Stimulated activated CD8-positive, alpha-beta memory T cell treated with anti-CD3 and anti-CD28 coated beads, Interleukin-4, amount 100 ng/mL, for 48 hours (primary cell): ENCODE data around the gene CABP4.
A peak's percentile ranks its signal among the peaks of the same experiment; 100 is the strongest.

Experiments
- DNase-seq: peaks from one replicate; pipeline ENCODE4 v3.0.0-alpha.2; 2020

Gene CABP4

DNA sequence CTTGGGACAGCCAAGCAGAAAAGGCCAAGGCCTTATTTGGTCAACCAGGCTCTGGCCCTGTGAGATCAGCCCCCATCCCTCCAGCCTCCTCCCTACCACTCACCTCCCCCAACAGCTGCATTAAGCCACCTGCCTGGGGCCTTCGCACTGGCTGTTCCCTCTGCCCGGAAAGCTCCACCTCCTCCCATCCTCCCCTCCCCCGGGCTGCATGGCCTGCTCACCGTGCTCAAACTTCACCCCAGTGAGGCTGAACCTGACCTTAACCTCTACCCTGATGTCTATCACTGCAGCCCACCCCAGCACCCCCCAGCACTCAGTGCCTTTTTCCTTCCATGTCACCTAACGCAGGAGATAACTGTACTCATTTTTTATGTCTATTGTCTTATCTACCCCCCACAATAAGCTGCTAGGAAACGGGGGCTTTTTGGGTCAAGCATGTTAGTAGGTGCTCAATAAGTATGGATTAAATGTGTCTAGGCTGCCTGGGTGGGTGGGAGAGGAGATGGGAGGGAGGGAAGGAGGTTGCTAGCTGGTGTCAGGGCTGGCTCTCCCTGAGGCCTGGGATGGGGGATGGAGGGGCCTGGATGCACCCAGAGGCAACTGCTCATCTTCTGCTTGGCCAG, 18.6 kb upstream of the CABP4 start:
- DNase-seq, result peak; percentile 87

- peak; percentile 78 for DNase-seq
Measured at GRCh38 chr11:67437082-67437808, 17.9 kb upstream of the CABP4 start, which contains the start of gene PTPRCAP. TSS of gene PTPRCAP (minus strand) at chr11:67437682. CDS start at chr11:67437619, 63 bp downstream.

DNA sequence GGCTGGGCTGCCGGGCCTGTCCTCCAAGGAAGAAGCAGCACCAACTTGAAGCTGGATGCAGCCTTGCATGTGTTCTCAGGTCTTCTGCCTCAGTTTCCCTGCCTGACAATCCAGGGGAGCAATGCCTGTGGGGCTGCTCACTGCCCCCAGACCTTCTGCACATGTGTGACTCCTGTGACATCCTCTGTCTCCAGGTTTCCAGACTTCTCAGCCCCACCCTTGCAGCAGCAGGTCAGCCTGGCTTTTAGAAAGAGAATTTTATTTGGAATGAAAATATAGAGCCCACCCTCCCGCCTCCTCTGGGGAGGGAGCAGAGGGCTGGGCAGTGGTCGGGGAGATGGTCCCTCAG, 17.4 kb upstream of the CABP4 start:
- DNase-seq, result no peak

- peak; percentile 88 for DNase-seq
Measured at GRCh38 chr11:67438158-67438902, 16.8 kb upstream of the CABP4 start.

DNA sequence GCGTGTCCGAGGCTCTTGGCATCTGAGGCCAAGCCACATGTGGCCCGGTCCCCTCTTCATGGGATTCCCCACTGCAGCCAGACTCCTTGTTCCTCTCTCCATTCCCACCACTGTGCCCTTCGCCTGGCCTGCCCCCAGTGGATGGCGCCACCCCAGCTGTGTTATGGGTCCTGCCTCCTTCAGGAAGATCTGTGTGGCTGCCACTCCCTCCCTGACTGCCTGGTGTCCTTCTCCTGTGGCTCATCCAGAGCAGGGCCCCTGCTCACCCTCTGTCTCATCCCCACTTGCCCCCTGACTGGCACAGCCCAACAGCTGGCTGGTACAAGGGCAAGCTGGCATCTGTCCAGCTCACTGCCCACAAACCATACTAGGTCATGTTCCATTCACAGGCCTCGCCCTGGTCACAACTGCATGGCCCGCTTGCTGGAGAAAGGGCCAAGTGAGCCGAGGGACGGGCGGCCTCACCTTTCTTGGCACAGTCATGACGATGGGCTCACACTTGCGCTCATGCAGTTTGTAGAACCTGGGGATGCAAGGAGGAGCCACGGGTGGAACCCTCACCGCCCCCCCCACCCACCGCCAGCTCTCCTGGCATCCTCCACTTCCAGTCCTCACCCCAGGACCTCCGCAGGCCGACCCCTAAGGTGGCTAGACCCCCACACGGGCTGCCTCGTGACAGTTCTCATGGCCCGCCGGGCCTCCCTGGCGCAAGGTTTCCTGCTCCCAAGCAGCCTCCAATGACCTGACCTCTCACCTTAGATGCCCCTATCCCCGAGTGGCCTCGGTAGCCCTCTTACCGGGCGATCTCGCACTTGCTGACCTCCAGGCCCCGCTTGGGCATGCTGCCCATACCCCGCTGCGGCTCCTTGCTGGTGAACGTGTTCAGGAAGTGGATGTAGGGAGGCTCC, 15.6 kb upstream of the CABP4 start:
- DNase-seq, result peak; percentile 67

DNA sequence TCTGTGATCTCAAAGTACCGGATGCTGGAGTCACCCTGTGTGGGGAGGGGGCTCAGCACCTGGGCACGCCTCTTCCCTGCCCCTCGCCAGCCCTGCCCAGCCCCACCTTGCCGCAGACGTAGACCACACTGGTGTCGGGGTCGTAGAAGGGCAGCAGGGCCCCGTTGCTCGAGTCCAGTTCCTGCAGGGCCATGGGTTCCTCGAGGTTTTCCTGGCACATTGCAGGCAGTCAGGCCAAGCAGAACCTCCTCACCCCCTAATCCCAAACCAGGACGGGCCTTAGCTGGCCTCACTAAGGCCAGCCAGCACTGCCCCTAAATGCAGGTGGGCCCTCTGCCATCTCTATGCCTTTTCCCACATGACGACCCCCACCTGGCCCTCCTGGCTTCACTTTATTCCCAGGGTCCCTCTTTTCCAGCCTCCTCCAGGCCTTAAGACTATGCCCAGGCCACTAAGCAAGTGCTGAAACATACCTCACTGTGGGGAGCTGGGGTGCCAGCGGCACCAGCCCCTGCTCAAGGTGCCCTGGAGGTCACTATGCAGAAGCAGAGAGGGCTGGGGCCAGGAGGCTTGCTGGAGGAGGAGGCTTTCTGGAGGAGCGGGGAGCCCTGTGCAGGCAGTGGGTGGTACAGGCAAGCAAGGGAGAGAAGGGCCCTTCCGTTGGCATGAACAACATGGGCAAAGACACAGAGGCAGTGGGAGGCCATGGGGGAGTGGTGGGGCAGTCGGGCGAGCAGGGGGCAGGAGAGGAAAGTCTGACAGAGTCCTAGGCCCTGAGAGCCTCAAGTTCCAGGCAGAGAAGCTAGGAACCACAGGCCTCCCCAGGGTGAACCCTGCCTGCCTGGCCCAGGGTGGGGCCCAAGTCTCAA, 14.7 kb upstream of the CABP4 start:
- DNase-seq, result no peak

GRCh38 chr11:67441098-67441563, 14.0 kb upstream of the CABP4 start:
- no peak for DNase-seq

GRCh38 chr11:67441731-67442351, 13.3 kb upstream of the CABP4 start:
- DNase-seq, result no peak

GRCh38 chr11:67442504-67443404, 12.4 kb upstream of the CABP4 start:
- DNase-seq, result no peak

DNA sequence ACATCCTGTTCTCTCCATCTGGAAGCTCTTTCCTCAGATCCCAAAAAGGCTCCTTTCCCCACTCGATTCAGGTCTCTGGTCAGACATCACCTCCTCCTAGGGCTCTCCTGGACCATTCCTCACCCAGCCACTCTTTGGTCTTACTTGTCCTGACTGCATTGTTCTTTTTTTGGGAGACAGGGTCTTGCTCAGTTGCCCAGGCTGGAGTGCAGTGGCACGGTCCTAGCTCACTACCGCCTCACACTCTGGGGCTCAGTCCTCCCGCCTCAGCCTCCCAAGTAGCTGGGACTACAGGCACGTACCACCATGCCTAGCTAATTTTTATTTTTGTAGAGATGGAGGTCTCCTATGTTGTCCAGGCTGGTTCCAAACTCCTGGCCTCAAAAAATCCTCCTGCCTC, 9.6 kb upstream of the CABP4 start:
- no peak for DNase-seq

DNA sequence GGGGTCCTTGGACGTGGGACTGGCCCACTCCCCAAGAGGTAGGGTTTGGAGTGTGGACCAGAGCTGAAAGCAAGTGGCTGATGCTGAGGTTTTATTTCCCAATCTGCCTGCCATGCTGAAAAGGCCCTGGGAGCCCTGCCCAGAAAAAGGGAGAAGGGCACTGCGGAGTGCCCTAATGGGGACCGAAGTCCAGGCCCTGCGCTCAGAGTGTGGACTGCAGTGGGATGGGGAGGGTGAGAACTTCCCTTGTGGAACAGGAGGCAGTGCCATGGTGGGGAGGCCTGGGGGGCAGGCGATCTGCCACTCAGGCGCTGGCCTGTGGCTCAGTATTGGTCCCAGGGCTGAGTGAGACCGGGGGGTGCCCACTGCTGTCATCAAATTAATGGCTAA, 6.9 kb upstream of the CABP4 start:
- DNase-seq, result no peak

DNA sequence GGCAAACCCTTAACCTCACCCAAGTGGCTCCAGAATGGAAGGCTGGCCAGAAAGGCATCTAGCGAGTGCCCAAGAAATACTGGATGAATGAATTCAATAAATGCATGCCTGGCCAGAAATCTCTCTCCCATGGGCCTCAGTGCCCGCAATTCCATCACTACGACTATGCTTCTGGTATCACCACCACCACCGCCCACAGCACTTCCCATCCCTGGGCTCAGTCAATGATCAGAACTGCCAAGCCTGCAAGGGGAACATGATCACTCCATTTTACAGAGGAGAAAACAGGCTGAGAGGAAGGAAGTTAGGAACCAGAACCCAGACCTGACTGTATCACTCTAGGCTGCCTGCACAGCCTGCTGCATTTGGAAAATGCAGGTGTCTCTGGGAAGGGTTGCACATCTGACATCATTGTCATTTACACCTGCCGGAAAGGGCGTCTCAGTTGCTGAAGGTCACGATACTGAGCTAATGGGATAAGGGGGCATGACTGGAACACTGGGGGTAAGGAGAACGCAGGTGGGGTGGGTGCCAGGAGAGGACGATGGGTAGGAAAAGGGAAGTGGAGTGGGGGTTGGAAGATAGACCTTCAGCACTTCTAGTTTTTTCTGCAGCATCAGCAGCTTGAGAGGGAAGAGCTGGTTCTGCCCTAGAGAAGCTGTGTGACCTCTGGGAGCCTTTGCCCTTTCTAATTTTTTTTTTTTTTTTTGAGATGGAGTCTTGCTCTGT, 5.9 kb upstream of the CABP4 start:
- no peak for DNase-seq

DNA sequence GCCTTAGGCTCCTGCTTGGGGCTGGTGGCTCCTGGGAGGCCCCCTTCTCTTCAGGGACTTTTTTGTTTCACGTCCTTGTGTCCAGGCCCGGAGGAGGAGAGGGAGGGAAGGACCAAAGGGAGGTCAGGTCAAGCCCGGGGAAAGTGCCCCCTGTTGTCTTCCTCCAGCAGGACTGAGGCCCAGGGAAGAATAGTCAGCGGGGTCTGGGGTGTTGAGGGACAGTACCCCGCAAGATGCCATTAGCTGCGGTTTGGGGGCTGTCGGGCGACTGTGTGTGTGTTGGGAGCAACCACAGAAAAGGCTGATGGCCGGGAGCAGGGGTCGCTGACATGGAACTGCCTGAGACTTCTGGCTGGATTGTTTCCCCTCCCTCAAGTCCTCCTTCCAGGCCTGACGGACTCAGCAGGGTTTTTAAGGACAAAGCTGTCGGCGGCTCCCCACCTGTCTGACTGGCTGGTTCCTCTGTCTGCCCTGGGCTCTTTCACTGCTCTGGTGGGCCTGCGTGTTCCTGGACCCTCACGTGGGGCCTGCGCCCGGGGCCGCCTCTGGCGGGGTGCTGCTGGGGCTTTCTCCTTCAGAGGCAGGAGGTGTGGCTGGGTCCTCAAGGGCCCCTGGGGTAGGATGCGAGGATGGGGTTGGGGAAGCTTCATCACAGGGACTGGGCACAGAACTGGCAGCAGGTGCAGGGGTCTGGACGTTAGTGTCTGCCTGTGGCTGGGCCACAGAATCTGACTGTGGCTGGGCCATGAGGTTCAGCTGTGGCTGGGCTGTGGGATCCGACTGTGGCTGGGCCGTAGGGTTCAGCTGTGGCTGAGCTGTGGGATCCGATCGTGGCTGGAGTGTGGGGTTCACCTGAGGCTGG, 4.1 kb upstream of the CABP4 start:
- DNase-seq, result no peak

- no peak for DNase-seq
Measured at GRCh38 chr11:67451658-67451976, 3.5 kb upstream of the CABP4 start.

- DNase-seq, result no peak
Measured at GRCh38 chr11:67452141-67452952, 2.8 kb upstream of the CABP4 start, which contains the start of gene GPR152. TSS of gene GPR152 (minus strand) at chr11:67452729. CDS start at chr11:67452724, 5 bp downstream.

GRCh38 chr11:67453816-67454732, 1.1 kb upstream of the CABP4 start:
- DNase-seq, result no peak
